Adrenal gland (tissue), 5 donors: Measurements from ENCODE around the gene CFAP69.
"Not testable (repeated sequence)": the region's sequence is repeated elsewhere in the genome, so short reads cannot be mapped to it uniquely, and the experiment has no call there.

Experiments
- CTCF ChIP-seq, 6 experiments: fragments of 450-650 bp in 4 of 6; fragments of 200-600 bp in 2 of 6; sonication (generic) in 1 of 6; IDR thresholded peaks; 1 replicate in 5 of 6; 2 replicates in 1 of 6; pipeline versions ENCODE4 v1.5.1 to v1.8.0; 2016 to 2021; ENCODE audit warnings: antibody characterized with exemption in 6 of 6, mild to moderate bottlenecking in 2 of 6, moderate library complexity in 1 of 6
- POLR2A ChIP-seq, 2 donors: fragments of 450-650 bp; IDR thresholded peaks; one replicate each; pipeline ENCODE4 v1.6.1; 2017; ENCODE audit warnings: antibody characterized with exemption in 2 of 2, mild to moderate bottlenecking in 2 of 2, moderate library complexity in 1 of 2
- donor health status: DM: no; HTN: no; CAD: no.

GRCh38 chr7:90256011-90256410 is 11.0 kb downstream of the CFAP69 start:
- TF ChIP-seq CTCF, POLR2A (IDR thresholded peaks at IDR 0.05): not testable (repeated sequence)
